Gastroesophageal sphincter (tissue), 4 donors: Measurements from ENCODE around the gene GPR151. TPM values are rescaled to one million over a fixed set of nuclear protein-coding genes. Genes with fewer than 3 reads are reported as not detected.
A peak's percentile ranks its signal among the peaks of the same experiment; 100 is the strongest.

Experiments
- ATAC-seq: fragments of 150-250 bp; one replicate; pipeline ENCODE4 v1.9.1; 2016; ENCODE audit warnings: mild to moderate bottlenecking, moderate library complexity
- H3K27ac ChIP-seq, 4 donors: fragments of 200-600 bp; sonication (generic) in 3 of 4; 1 replicate in 3 of 4; 2 replicates in 1 of 4; pipeline ENCODE4 v1.5.1; 2016 to 2019
- H3K27me3 ChIP-seq: fragments of 200-600 bp; sonication (generic); one replicate; pipeline ENCODE4 v1.5.1; 2019
- H3K36me3 ChIP-seq, 2 donors: fragments of 200-600 bp; sonication (generic); one replicate each; pipeline ENCODE4 v1.5.1; 2019; ENCODE audit warnings: control low read depth in 1 of 2
- H3K4me1 ChIP-seq, 3 donors: fragments of 200-600 bp; sonication (generic); 1 replicate in 2 of 3; 2 replicates in 1 of 3; pipeline ENCODE4 v1.5.1; 2016 to 2019; ENCODE audit warnings: control low read depth in 2 of 3
- H3K4me3 ChIP-seq, 2 donors: fragments of 200-600 bp; sonication (generic); one replicate each; pipeline ENCODE4 v1.5.1; 2019; ENCODE audit warnings: mild to moderate bottlenecking in 1 of 2, moderate library complexity in 1 of 2
- H3K9me3 ChIP-seq, 3 donors: fragments of 200-600 bp; sonication (generic); one replicate each; pipeline ENCODE4 v1.5.1; 2017 to 2019; ENCODE audit warnings: control low read depth in 2 of 3
- EP300 ChIP-seq: sonication (generic); formaldehyde crosslinking; IDR thresholded peaks from one replicate; pipeline ENCODE4 v1.6.1; 2017; ENCODE audit warnings: antibody characterized with exemption, mild to moderate bottlenecking
- POLR2A ChIP-seq, 2 donors: fragments of 450-650 bp; IDR thresholded peaks; one replicate each; pipeline ENCODE4 v1.6.1; 2017; ENCODE audit warnings: antibody characterized with exemption in 2 of 2, mild to moderate bottlenecking in 2 of 2, moderate library complexity in 1 of 2
- POLR2AphosphoS5 ChIP-seq: sonication (generic); formaldehyde crosslinking; IDR thresholded peaks from one replicate; pipeline ENCODE4 v1.6.1; 2017; ENCODE audit warnings: antibody characterized with exemption
- WGBS, 2 donors: methylation state at CpG; one replicate each; pipeline ENCODE4 v1.1.5; 2018; ENCODE audit warnings: low coverage in 1 of 2; 5-methylcytosine and 5-hydroxymethylcytosine counted together
- total RNA-seq, 4 donors: library from RNA; depleted of rRNA; stranded (reverse); fragments of >200 nt; gene quantifications; one replicate each; pipeline ENCODE4 v1.1.0, GENCODE V29; 2016
- TF ChIP-seq, protein P1 (sequence below), 4 experiments: fragments of 200-600 bp in 2 of 4; fragments of 450-650 bp in 2 of 4; sonication (generic) in 1 of 4; IDR thresholded peaks; one replicate each; pipeline ENCODE4 v1.5.1; 2017 to 2019; ENCODE audit warnings: antibody characterized with exemption in 4 of 4, mild to moderate bottlenecking in 2 of 4, moderate library complexity in 2 of 4

Gene GPR151
- total RNA-seq, 4 donors from 2014 or later, result not detected

DNA sequence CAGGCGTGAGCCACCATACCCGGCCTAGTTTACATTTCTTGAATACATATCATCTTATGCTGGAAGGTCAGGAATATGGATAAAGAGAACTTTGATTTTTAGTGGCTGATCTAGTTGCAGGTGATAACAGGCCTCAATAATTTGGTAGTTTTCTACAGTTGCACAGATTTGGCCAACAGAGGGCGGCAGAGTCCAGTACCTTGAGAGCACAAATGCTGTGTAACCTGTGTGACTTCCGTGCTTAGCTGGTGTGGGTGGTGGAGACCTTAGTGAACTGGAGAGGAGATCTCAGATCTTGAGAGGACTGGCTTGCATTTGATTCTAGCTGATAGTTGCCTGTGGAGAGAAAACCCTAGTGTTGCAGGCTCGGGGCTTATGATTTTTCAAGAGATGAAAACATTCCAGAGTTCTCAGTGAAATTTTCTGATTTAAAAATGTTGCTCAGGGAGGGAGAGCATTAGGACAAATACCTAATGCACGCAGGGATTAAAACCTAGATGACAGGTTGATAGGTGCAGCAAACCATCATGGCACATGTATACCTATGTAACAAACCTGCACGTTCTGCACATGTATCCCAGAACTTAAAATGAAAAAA lies 17.4 kb upstream of the GPR151 start:
- Histone ChIP-seq H3K27me3 (no peaks in the 10 kb centered on the region), H3K27ac (no peak overlapping the region), H3K9me3 (no peaks in the 10 kb centered on the region), H3K4me3 (no peak overlapping the region), H3K4me1 (no peaks in the 10 kb centered on the region), H3K36me3 (no peaks in the 10 kb centered on the region)
- ATAC-seq, result peak; percentile 41
- WGBS, 2 donors, result 23 to 50% methylated on average over 4 of the region's 7 CpGs
- TF ChIP-seq POLR2A (IDR thresholded peaks at IDR 0.05), result no peak
- TF ChIP-seq EP300, result no peak
- TF ChIP-seq POLR2AphosphoS5, result no peak
- TF ChIP-seq, protein P1, sequence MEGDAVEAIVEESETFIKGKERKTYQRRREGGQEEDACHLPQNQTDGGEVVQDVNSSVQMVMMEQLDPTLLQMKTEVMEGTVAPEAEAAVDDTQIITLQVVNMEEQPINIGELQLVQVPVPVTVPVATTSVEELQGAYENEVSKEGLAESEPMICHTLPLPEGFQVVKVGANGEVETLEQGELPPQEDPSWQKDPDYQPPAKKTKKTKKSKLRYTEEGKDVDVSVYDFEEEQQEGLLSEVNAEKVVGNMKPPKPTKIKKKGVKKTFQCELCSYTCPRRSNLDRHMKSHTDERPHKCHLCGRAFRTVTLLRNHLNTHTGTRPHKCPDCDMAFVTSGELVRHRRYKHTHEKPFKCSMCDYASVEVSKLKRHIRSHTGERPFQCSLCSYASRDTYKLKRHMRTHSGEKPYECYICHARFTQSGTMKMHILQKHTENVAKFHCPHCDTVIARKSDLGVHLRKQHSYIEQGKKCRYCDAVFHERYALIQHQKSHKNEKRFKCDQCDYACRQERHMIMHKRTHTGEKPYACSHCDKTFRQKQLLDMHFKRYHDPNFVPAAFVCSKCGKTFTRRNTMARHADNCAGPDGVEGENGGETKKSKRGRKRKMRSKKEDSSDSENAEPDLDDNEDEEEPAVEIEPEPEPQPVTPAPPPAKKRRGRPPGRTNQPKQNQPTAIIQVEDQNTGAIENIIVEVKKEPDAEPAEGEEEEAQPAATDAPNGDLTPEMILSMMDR (IDR thresholded peaks at IDR 0.05), result peak; percentile 29 to 70 (median 48)

DNA sequence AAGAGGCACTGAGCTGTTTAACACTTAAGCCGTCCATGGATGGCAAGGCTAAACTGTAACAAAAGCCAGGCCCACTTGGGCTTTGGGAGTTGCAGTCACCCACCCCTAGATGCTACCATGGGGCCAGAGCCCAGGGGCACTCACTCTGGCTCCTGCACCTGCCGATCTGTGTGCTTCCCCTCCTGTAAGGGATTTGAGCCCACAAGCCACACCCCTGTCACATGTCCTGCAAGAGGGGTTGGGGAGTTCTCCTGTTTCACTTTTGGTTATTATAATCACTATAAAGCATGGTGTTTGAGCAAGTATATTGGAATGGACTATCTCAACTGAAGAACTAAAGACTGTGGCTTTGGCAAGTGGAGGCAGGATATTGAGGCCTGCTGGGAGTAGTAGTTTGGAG lies 14.0 kb upstream of the GPR151 start:
- Histone ChIP-seq H3K27me3 (no peaks in the 10 kb centered on the region), H3K4me1 (no peaks in the 10 kb centered on the region), H3K27ac (no peak overlapping the region), H3K9me3 (no peaks in the 10 kb centered on the region), H3K4me3 (no peak overlapping the region), H3K36me3 (no peaks in the 10 kb centered on the region)
- 40% methylated on average over 1 of the region's 2 CpGs; no CpG with 5 or more reads in 1 of the 2 donors for WGBS, 2 donors
- ATAC-seq, result no peak
- TF ChIP-seq POLR2A (IDR thresholded peaks at IDR 0.05) (no peak), POLR2AphosphoS5 (no peak), EP300 (no peak)
- TF ChIP-seq, protein P1 (IDR thresholded peaks at IDR 0.05), result no peak

DNA sequence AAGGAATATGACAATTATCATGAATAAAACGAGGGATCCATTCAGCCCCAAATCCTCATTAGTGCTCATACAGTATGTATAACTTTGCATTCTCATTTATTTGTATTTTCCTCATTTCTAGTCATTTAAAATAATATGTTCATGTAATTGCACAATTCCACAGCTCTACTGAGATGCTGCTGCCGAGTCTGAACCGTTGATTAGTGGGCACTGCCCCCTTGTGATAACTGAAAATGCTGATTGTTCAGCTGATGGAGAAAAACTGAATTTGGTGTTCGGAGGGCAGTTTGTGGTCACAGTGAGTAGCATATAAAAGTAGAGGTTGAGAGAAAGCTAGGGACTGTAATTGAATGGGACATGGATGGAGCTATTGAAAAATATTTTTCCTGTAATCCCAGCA lies 12.2 kb upstream of the GPR151 start:
- WGBS, 2 donors, result 50 to 63% methylated on average over 4 of the region's 4 CpGs
- Histone ChIP-seq H3K27ac (no peak overlapping the region), H3K4me1 (no peaks in the 10 kb centered on the region), H3K9me3 (no peaks in the 10 kb centered on the region), H3K27me3 (no peaks in the 10 kb centered on the region), H3K4me3 (no peak overlapping the region), H3K36me3 (no peaks in the 10 kb centered on the region)
- ATAC-seq, result no peak
- TF ChIP-seq POLR2AphosphoS5 (no peak), EP300 (no peak), POLR2A (IDR thresholded peaks at IDR 0.05) (no peak)
- TF ChIP-seq, protein P1 (IDR thresholded peaks at IDR 0.05), result no peak

DNA sequence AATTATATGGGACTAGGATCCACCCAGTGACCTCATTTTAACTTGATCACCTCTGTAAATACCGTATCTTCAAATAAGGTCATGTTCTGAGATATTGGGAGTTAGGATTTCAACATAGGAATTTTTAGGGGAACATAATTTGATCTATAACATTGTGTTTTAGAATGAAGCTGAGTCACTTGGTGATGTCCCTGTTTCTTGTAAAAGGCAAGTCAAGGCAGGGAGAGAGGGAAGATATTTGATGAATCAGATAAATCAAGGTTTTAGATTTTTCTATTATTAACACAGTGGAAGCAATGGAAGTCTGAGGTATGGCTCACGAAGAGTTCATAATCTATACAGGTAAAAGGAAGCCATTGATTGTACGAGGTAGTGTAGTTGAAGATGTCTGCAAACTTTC lies 11.8 kb upstream of the GPR151 start:
- H3K4me1 ChIP-seq, result no peaks in the 10 kb centered on the region
- H3K27ac ChIP-seq, result no peak overlapping the region
- WGBS, 2 donors, result 67 to 77% methylated on average over 3 of the region's 3 CpGs
- TF ChIP-seq POLR2AphosphoS5 (no peak), POLR2A (IDR thresholded peaks at IDR 0.05) (no peak), EP300 (no peak)
- TF ChIP-seq, protein P1 (IDR thresholded peaks at IDR 0.05), result no peak
- no peaks in the 10 kb centered on the region for H3K9me3 ChIP-seq
- no peaks in the 10 kb centered on the region for H3K27me3 ChIP-seq
- H3K36me3 ChIP-seq, result no peaks in the 10 kb centered on the region
- ATAC-seq, result no peak
- H3K4me3 ChIP-seq, result no peak overlapping the region

DNA sequence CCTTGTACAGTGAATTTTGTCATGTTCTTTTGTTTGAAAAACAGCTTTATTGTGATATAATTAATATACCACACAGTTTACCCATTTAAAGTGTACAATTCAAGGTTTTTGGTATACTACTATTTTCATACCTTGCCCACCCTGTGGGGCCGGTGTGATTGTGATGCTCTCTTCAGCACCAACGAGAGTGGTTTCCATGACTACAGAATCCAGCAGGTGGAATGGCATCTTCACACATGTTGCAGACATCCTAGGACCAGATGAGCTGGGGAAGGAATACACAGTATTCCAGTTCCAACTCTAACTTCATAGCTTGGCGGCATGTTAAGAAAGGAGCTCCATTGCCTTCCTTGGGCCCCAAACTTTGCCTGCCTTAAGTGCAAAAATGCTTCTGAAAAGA lies 7.7 kb upstream of the GPR151 start:
- H3K4me1 ChIP-seq, result no peaks in the 10 kb centered on the region

More for the DNA sequence above, 7.7 kb upstream of the GPR151 start:
- ATAC-seq, result no peak
- Histone ChIP-seq H3K4me3 (no peak overlapping the region), H3K27me3 (no peaks in the 10 kb centered on the region), H3K9me3 (no peaks in the 10 kb centered on the region), H3K36me3 (no peaks in the 10 kb centered on the region), H3K27ac (no peak overlapping the region)
- WGBS, 2 donors, result 87 to 100% methylated on average over 1 to 3 of the region's 3 CpGs
- TF ChIP-seq EP300, result no peak
- no peak for TF ChIP-seq POLR2AphosphoS5
- TF ChIP-seq POLR2A (IDR thresholded peaks at IDR 0.05), result no peak
- TF ChIP-seq, protein P1 (IDR thresholded peaks at IDR 0.05), result no peak
